Neural cell (in vitro differentiated cells): ENCODE measurements around the gene KCNS3.

ENCODE experiments used
- EP300 ChIP-seq: fragments of 450-650 bp; conservative IDR thresholded peaks from 2 replicates; pipeline ENCODE4 v1.6.1; 2014; ENCODE audit warnings: antibody characterized with exemption, mild to moderate bottlenecking, moderate library complexity; ENCODE audit not compliant: poor library complexity, severe bottlenecking
- EZH2 ChIP-seq: fragments of 200-600, 300-800 bp; shearing (Covaris generic), sonication (generic); IDR thresholded peaks from 2 replicates; pipeline ENCODE4 v1.6.1; 2014; ENCODE audit warnings: antibody characterized with exemption, low read length, borderline replicate concordance, mild to moderate bottlenecking; ENCODE audit not compliant: insufficient read depth, poor library complexity, severe bottlenecking
- MXI1 ChIP-seq: fragments of 450-650 bp; conservative IDR thresholded peaks from 2 replicates; pipeline ENCODE4 v1.6.1; 2014; ENCODE audit warnings: antibody characterized with exemption, mild to moderate bottlenecking; ENCODE audit not compliant: poor library complexity, severe bottlenecking
- POLR2AphosphoS5 ChIP-seq: IDR thresholded peaks from 2 replicates; pipeline ENCODE4 v1.6.1; 2012
- RAD21 ChIP-seq: fragments of 450-650 bp; conservative IDR thresholded peaks from 2 replicates; pipeline ENCODE4 v1.6.1; 2014; ENCODE audit warnings: antibody characterized with exemption, mild to moderate bottlenecking, moderate library complexity
- REST ChIP-seq: IDR thresholded peaks from 2 replicates; pipeline ENCODE4 v1.6.1; 2012; ENCODE audit warnings: borderline replicate concordance
- SMC3 ChIP-seq: fragments of 450-650 bp; conservative IDR thresholded peaks from 2 replicates; pipeline ENCODE4 v1.6.1; 2014; ENCODE audit warnings: antibody characterized with exemption, mild to moderate bottlenecking, moderate library complexity; ENCODE audit not compliant: poor library complexity
- TAF1 ChIP-seq: IDR thresholded peaks from 2 replicates; pipeline ENCODE4 v1.6.1; 2012; ENCODE audit warnings: low read depth
- TF ChIP-seq, protein P1 (sequence below): fragments of 450-650 bp; IDR thresholded peaks from 2 replicates; pipeline ENCODE4 v1.5.1; 2014; ENCODE audit warnings: antibody characterized with exemption, mild to moderate bottlenecking, moderate library complexity; ENCODE audit not compliant: poor library complexity, severe bottlenecking

- TF ChIP-seq, protein P1, sequence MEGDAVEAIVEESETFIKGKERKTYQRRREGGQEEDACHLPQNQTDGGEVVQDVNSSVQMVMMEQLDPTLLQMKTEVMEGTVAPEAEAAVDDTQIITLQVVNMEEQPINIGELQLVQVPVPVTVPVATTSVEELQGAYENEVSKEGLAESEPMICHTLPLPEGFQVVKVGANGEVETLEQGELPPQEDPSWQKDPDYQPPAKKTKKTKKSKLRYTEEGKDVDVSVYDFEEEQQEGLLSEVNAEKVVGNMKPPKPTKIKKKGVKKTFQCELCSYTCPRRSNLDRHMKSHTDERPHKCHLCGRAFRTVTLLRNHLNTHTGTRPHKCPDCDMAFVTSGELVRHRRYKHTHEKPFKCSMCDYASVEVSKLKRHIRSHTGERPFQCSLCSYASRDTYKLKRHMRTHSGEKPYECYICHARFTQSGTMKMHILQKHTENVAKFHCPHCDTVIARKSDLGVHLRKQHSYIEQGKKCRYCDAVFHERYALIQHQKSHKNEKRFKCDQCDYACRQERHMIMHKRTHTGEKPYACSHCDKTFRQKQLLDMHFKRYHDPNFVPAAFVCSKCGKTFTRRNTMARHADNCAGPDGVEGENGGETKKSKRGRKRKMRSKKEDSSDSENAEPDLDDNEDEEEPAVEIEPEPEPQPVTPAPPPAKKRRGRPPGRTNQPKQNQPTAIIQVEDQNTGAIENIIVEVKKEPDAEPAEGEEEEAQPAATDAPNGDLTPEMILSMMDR: no peak
- no peak for TF ChIP-seq REST
- TF ChIP-seq POLR2AphosphoS5: no peak
- TF ChIP-seq TAF1: no peak
- no peak for TF ChIP-seq EZH2
- TF ChIP-seq EP300: no peak
- TF ChIP-seq MXI1: no peak
- no peak for TF ChIP-seq RAD21
- no peak for TF ChIP-seq SMC3
Measured at GRCh38 chr2:17892770-17893534, 14.5 kb downstream of the KCNS3 start.
